RWPE1 (cell line): ENCODE data around the gene ENPP6.

Experiments
- CTCF ChIA-PET: fragments of 350-600 bp; sonication (Branson Sonifier 250); formaldehyde crosslinking; extraction: SDS; loops from one replicate; lab custom pipeline; 2021; lab: Yijun Ruan, JAX
- POLR2A ChIA-PET: fragments of 400-600 bp; formaldehyde crosslinking; extraction: SDS; loops from one replicate; lab custom pipeline; 2020; ENCODE audit warnings: antibody characterized with exemption; ENCODE audit not compliant: low non-redundant PET; lab: Yijun Ruan, JAX
- DNase-seq: peaks from one replicate; pipeline ENCODE4 v3.0.0; 2012; ENCODE audit warnings: low spot score
- H3K27ac ChIP-seq: fragments of 450-650 bp; 2 replicates; pipeline ENCODE4 v1.5.1; 2017
- TF ChIP-seq, protein P1 (sequence below): fragments of 450-650 bp; conservative IDR thresholded peaks from 2 replicates; pipeline ENCODE4 v1.5.1; 2017; ENCODE audit warnings: low read depth, mild to moderate bottlenecking

Gene ENPP6

DNA sequence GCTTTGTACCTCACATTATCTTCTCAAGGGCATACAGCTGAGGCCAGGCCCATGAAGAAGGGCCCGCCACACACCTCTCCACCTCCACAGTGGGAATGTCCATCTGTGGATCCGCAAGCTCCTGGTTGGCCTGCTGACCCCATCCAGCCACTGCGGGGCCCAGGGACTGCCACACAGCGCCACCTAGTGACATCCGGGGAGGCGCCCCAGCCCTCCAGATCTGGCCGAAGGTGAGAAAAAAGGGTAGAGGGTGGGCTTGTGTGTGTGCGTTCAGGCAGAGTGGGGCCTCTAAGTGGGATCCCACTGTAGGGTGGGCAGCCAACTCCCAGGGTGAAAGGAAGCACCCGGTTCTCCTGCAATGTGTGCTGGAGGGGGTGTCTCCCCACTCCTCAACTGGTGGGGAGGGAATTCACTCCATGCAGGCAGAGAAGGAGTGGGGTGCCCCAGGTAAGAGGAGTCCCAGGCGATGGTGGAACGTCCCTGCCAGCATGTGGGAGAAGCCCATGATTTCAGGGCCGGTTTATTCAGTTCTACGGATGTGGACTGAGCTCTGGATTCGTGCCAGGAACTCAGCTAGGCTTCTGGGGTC is 117.3 kb downstream of the ENPP6 start:
- TF ChIP-seq, protein P1, sequence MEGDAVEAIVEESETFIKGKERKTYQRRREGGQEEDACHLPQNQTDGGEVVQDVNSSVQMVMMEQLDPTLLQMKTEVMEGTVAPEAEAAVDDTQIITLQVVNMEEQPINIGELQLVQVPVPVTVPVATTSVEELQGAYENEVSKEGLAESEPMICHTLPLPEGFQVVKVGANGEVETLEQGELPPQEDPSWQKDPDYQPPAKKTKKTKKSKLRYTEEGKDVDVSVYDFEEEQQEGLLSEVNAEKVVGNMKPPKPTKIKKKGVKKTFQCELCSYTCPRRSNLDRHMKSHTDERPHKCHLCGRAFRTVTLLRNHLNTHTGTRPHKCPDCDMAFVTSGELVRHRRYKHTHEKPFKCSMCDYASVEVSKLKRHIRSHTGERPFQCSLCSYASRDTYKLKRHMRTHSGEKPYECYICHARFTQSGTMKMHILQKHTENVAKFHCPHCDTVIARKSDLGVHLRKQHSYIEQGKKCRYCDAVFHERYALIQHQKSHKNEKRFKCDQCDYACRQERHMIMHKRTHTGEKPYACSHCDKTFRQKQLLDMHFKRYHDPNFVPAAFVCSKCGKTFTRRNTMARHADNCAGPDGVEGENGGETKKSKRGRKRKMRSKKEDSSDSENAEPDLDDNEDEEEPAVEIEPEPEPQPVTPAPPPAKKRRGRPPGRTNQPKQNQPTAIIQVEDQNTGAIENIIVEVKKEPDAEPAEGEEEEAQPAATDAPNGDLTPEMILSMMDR = peak; percentile 67
- no peak overlapping the region for H3K27ac ChIP-seq
- ChIA-PET POLR2A (no interaction called here), CTCF (interaction anchor here (0.6 to 1.4 kb wide), 6 partner anchors 9 to 266 kb away, joined by 3 to 9 read pairs (median 3); no protein-coding TSS in a partner anchor)
- DNase-seq = peak; percentile 50

DNA sequence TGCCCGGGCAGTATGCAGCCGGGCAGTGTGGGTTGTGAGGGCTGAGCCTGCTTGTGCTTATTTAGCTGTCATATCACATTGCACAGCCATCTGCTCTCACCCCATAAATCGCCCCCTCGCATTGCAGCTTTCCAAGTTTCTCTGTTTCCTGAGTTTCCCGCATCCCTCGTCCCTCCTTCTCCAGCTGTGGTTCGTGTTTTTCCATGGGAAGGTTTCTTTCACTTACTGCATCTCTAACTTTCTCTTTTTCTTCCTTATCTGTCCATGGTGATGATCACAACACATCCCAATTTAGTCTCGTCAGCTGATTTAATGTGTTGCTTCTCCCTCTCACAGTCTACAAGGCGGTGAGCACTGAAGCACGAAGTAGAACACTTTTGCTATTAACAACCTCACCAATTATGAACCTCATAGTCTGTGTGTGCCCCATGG is 118.1 kb downstream of the ENPP6 start:
- TF ChIP-seq, protein P1 = no peak
- POLR2A ChIA-PET = no interaction called here
- no peak for DNase-seq
- CTCF ChIA-PET = interaction anchor here (0.5 to 1.4 kb wide), 6 partner anchors 10 to 265 kb away, joined by 3 to 9 read pairs (median 3); no protein-coding TSS in a partner anchor
- H3K27ac ChIP-seq = no peak overlapping the region

DNA sequence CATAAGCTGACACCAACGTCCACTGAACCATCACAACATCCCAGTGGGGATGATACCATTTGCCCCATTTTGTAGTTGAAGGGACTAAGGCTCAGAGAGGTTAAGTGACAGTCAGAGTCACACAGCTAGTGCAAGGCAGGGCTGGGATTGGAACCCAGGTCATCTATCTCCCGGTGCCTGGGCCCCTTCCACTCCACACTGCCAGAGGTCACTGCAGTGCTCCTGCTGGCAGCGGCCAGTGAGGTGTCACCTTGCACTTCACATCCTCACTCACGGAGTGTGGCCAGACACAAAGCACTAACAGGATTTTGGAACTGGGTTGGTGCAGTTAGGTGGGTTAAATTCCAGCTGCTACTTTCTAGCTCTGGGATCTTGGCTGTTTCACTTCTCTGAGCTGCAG is 118.7 kb downstream of the ENPP6 start:
- H3K27ac ChIP-seq = no peak overlapping the region
- TF ChIP-seq, protein P1 = no peak
- DNase-seq = no peak
- ChIA-PET CTCF (interaction anchor here (0.5 kb wide), 1 partner anchor 124 kb away, joined by 3 read pairs; no protein-coding TSS in a partner anchor), POLR2A (no interaction called here)

DNA sequence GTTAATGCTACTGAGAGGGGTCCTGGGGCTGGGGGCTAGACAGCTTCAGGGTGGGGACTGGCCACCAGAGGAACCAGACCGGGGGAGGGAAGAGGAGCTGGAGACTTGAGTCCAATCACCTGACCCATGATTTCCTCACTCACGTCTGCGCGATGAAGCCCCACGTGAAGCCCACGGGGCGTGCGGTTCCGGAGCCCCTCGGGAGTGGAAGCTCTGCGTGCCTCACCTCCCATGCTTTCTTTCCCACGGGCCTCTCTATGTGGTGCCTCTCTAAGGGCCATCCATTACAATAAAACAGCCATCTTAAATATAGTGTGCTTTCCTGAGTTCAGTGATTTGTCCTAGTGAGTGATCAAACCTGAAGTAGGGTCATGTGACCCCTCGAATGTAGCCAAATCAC is 119.9 kb downstream of the ENPP6 start:
- ChIA-PET POLR2A (no interaction called here), CTCF (interaction anchor here (0.6 kb wide), 1 partner anchor 118 kb away, joined by 3 read pairs; no protein-coding TSS in a partner anchor)

DNA sequence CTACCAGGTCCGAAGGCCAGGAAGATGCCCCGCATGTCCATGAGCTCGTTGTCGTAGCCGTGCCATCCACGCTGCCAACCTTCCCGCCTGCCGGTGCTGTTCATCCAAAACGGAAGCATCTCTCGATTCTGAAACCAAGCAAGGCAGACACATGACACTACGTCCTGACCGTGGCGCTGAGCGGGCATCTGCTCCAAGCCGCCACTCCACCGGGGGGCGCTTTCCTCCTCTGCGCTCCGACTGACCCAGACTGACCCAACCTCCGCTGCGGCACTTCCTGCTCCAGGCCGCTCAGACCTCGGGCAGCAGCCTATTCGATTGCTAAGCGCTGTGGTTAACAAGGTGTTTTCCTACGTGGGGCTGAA is 120.5 kb downstream of the ENPP6 start:
- ChIA-PET CTCF (interaction anchor here (0.6 kb wide), 1 partner anchor 117 kb away, joined by 3 read pairs; no protein-coding TSS in a partner anchor), POLR2A (no interaction called here)
- H3K27ac ChIP-seq = no peak overlapping the region
- no peak for DNase-seq
- TF ChIP-seq, protein P1 = no peak

More for the DNA sequence above, 119.9 kb downstream of the ENPP6 start:
- TF ChIP-seq, protein P1 = no peak
- no peak overlapping the region for H3K27ac ChIP-seq
- DNase-seq = no peak

DNA sequence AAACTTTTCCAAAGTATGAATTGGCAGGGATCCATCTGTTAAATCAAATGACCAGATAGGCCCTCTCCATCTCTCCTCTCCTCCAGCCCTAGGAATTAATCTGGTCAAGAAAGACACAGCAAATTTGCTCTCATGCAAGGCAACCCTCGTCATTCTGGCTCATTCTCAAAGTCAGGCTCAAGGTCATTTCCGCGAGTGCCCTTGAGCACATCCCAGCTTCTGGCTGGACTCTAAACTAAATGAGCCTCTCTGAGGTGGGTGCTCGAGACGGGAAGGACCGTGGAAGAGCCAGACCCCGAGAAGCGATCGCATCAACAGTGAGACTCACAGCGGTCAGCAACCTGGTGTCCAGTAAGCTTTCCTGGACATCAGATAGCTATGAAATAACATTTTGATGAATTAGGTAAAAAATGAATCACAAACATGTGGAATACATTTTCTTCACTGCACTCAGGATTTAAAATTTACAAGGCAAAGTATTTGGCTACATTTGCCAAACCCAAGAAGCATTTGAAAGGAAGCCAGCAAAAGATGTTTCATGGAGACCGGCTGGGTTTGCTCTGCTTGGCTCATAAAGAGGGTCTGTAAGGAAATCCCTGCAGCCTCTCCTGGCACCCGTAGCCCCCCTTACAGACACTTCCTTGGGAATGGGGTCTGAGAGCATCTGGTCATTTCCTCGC is 121.0 kb downstream of the ENPP6 start:
- H3K27ac ChIP-seq = no peak overlapping the region
- POLR2A ChIA-PET = no interaction called here
- TF ChIP-seq, protein P1 = no peak
- no peak for DNase-seq
- CTCF ChIA-PET = no interaction called here
